HTR-8/SVneo (cell line): ENCODE results near the gene RPS19.
"Not testable (repeated sequence)": the region's sequence is repeated elsewhere in the genome, so short reads cannot be mapped to it uniquely, and the experiment has no call there.

Source experiments
- DNase-seq: peaks from one replicate; pipeline ENCODE4 v3.0.0; 2011; ENCODE audit warnings: low spot score, mixed read lengths; ENCODE audit not compliant: insufficient read length
- FAIRE-seq: peaks from 2 replicates; lab custom pipeline; 2011; peaks lifted over from hg19 to GRCh38; lab: Jason Lieb, UNC

Gene RPS19

DNA sequence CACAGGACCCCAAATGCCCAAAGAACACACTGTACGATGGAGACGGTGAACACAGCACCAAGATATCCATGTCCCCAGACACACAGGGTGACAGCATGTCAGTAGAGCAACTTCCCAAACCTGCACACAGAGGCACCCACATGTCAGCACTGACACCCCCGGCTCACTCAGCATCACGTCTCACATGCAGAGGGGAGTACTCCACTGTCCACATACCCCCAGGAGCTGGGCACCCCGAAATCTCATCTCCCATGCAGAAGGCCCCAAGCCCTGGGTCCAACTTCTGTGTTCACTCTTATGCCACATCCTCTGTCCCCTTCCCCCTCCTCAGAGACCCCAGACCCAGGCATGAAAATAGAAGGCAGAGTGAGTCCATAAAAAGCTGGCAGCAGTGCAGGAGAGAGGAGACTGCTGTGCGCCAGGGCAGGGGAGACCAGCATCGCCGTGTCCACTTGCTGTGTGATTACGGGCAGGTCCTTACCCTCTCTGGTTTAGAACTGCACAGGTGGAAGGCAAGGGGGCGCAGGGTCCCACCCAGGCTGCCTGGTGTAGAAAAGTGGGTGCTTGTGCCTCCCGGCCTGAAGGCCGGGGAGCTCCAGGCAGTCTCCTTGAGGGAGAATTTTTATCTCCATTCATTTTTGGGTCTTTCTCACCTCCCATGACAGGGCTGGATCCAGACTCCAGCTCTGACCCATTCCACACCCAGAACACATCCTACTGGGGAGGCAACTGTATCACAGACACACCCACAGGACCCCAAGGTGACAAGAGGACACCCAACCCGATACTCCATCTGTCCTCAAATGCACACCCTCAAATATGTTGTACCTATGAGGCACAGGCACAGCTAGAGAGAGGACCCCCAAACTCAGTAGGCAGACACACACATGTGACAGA lies 51.2 kb downstream of the RPS19 start:
- no peak for FAIRE-seq
- DNase-seq: no peak

DNA sequence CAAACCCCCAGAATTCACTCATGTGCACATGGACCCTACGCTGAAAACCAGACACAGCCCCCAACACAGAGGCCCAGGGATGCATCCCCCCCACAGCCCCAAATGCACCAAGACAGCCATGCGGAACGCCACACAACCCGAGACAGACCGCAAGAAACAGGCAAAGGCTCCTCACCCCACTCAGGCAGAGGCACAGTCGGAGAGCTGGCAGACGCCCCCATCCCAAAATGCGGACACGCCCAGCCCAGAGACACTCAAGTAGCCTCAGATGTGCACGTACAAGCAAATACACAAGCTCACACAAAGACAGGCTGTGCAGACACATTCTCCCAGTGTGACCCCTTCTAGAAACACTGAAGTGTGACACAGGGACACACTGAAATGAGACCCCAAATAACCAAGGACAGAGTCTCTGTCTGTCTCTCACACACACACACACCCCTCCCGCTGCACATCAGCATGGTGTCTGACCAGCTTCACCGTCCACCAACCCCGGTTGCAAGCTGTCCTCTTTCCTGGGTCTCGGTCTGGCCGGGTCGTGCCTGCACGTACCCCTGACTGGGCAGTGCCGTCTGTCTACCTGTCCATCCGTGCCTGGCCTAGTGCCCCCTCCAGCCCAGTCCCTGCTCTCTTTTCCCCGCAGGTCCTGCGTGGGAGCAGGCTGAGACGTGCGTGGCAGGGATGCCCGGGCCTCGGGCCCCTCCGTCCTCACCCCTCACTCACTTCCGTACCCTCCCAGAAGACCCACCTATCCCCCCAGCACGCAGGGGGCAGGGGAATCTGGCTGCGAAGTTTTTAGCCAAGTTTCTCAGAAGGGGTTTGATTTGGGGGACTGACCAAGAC lies 52.1 kb downstream of the RPS19 start:
- no peak for DNase-seq
- no peak for FAIRE-seq

DNA sequence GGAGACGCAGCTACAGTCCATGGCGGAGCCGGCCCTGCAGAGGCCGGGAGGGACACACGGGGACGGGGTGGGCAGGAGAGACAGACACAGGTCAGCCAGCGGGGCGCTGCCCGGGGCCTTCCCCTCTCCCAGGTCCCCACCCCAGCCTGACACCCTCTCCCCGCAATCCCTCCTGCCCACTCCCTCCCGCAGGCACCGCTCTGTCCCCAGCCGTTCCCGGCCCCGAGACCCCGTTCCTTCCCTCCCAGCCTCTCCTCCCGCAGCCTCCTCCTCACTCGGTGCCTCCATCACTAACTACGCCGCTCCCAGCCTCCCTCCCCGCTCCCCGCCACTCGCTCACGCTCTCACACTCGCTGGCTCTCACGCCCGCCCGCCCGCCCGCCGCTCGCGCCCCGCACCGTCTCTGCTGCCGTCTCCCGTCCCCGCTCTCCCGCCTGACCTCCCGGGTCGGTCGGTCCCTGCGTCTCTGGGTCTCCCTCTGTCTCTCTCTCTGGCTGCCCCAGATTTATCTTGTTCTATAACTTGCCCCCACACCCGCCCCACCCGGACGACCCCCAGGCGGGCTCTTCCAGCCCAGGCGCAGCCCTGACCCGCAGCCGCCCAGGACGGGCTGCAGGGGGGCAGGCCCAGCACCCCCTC lies 53.0 kb downstream of the RPS19 start:
- DNase-seq (no peak), FAIRE-seq (no peak)

DNA sequence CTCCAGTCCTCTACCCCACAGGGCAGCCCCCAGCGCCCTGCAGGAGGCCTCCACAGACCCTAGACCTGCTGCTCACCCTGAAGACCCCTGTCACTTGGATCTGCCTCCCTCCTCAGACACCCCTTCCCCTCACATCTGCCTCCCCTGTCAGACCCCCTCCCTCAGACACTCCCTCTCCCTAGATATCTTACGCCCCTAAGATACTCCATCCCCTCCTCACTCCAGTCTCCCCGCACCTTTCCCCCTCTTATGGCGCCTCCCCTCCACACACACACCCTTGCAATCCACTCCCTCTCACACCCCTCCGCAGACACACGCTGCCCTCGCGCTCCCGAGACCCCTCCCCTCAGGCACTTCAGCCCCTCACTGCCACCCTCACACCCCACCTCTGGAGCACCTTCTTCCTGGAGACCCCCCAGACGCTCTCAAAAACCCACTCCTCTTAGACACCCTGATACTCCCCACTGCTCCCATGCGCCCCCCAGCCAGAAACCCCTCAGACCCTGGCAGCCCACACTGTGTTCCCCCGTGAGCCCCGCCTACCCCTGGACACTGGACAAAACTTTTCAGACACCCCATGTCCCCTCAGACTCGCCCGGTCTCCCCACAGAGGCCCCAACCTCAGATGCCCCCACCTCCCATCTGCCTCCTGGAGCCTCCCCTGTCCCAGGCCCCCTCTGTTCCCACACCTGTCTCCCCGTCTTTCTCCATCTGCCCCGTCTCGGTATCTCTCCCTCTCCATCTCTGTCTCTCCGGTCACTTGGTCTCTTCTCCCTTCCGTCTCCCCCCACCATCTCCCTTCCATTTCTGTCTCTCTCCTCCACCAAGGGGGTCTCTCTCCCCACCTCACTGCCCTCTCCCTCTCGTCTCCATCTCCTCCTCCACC lies 53.7 kb downstream of the RPS19 start:
- no peak for DNase-seq

DNA sequence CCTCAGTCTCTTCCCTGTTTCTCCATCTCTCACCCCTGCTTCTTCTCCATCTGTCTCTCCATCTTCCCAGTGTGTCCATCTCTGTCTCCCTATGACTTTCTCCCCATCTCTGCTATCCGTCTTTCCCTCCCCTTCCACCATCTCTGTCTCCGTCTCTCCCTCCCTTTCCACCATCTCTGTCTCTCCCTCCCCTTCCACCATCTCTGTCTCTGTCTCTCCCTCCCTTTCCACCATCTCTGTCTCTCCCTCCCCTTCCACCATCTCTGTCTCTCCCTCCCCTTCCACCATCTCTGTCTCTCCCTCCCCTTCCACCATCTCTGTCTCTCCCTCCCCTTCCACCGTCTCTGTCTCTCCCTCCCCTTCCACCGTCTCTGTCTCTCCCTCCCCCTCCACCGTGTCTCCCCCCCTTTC lies 54.4 kb downstream of the RPS19 start:
- not testable (repeated sequence) for FAIRE-seq, DNase-seq

More for the DNA sequence above, 53.7 kb downstream of the RPS19 start:
- FAIRE-seq: no peak

DNA sequence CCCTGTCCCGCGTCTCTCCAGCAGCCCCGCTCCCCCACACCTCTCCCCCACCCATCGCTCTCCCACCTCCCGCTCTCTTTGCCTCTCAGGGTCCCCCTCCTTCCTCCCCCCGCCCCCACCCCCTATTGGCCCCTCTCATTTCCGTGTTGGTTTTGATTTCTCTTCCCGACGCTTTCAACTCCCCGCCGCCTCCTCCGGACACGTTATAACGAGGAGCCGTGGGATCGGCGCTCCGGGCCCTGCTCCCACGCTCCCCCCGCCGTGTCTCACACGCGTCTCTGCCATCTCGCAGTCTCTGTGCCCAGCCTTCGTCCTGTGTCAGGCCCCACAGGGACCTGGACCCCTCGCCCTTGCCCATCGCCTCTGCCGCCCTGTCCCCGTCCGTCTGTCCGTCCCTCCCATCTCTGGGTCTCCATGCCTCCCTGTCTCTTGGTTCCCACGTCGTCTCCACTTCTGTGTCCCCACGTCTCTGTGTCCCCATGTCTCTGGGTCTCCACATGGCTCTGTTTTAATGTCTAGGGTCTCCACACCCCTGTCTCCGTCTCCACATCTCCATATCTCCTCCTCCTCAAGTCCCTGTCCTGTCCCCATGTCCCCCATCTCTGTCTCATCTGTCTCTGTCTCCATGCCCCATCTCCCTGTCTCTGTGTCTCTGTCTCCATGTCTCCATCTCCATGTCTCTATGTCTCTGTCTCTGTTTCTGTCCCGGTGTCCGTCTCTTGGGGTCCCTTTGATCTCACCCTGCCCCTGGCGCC lies 55.1 kb downstream of the RPS19 start:
- no peak for DNase-seq
- no peak for FAIRE-seq

DNA sequence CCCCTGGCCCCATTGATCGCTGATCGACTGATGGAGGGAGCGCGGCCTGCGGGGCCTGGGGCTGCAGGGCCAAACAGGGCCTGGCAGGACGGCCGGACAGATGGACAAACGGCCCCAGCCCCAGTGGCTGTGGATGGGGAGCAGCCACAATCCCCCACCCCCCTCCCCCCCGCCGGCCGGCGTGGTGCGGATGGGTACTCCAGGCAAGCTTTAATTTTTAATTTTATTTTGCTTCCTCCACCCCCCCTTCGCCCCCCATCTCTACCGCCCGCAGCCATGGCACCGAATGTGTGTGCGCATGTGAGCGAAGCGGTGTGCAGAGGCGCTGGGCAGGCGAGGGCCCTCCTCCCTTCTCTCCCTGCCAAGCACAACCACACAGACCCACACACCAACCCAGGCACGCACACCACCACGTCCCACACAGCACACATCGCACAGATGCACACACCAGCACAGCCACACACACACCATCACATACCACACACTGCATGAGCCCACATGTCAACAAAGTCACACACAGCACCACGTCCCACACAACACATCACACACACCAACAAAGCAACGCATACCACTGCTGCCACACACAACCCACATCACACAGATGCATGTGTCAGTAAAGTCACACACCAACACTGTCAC lies 55.8 kb downstream of the RPS19 start:
- no peak for DNase-seq
- FAIRE-seq: peak; percentile 85

DNA sequence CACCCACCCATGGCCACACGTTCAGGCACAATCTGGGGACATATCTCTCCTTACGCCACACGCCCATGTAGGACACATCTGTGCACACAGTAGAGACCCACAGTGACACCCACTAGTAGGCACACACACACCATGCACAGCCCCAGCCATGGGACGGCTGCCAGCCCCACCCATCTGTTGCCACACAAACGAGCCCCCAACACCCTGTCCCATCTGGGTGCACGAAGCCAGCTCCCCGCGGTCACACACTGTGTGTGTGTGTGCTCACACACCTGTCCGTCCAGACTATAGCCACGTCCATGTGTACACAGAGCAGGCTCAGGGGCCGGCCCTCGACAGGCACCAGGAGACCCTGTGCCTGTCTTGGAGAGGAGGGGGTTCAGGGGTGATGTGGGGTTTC lies 57.6 kb downstream of the RPS19 start:
- FAIRE-seq (peak; percentile 38), DNase-seq (no peak)

DNA sequence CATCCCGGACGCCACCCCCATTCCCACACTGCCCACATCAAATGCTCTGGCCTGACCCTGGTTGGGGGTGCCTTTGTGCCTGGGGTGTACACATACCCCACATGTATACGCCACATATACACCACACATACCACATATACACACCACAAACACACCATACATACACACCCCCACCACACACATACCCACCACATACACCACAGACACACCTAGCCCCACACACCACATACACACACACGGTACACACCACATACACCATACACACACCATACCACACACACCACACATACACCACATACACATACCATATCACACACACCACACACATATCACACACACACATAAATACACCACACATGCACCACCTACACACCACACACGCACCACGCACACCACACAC lies 58.0 kb downstream of the RPS19 start:
- DNase-seq (no peak), FAIRE-seq (no peak)

DNA sequence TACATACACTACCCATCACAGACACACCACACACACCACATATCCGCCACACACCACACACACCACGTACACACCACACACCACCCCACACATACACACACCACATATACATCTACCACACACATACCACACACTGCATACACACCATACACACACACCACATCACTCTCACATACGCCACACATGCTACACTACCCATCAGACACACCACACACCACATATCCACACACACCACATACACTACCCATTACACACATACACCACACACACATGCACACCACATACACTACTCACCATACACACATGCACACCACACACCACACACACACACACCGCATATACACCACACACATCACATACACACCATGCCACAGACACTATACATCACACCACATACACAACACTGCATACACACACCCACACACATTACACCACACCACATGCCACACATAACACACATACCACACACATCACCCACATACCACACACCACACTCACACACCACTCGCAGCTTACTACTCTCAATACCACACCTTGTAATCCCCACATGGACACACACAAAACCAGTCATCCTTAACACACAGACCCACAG lies 58.7 kb downstream of the RPS19 start:
- FAIRE-seq: no peak

DNA sequence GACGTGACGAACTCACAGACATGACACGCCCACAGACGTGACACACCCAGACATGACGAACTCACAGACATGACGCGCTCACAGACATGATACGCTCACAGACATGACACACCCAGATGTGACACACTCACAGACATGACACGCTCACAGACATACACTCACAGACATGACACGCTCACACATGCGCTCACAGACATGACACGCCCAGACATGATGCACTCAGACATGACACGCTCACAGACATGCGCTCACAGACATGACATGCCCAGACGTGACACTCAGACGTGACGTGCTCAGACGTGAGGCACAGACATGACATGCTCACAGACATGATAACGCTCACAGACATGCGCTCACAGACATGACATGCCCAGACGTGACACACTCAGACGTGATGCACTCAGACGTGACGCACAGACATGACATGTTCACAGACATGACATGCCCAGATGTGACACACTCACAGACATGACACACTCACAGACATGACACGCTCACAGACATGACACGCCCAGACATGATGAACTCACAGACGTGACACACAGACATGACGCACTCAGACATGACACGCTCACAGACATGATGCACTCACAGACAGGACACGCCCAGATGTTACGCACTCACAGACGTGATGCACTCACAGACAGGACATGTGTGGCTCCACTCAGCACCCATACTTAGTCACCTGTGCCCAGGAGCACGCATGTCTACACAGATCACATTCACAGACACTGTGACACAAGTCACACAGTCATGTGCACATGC lies 60.1 kb downstream of the RPS19 start:
- FAIRE-seq: peak; percentile 97
- DNase-seq: no peak

More for the DNA sequence above, 58.7 kb downstream of the RPS19 start:
- no peak for DNase-seq

DNA sequence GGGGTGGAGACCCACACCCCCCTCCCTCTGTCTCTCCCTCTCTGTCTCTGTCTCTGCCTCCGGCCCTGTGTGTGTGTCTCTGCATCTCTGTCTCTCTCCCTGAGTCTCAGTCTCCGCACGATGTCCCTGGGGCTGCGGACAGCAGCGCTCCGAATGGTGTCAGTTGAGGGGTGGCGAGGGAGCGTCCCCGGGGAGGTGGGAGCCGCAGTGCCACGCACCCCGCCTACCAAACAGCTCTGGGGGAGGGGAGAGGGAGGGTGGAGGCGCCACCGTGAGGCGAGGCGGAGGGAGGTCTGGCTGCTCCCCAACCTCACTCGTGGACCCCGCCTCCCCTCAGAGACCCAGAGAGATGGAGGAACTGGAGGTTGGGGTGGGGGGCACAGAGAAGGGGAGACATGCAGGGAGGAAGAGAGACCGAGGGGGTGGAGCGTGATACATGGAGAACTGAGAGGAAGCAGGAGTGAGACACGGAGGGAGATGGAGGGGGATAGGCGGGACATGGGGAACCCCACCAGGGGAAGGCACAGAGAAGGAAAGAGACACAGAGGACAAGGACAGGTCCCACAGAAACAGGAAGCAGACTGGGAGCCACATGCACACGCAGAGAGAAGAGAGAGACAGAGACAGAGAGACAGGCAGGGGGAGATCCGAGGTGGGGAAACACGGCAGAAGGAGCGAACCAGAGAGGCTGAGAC lies 61.0 kb downstream of the RPS19 start:
- no peak for FAIRE-seq

DNA sequence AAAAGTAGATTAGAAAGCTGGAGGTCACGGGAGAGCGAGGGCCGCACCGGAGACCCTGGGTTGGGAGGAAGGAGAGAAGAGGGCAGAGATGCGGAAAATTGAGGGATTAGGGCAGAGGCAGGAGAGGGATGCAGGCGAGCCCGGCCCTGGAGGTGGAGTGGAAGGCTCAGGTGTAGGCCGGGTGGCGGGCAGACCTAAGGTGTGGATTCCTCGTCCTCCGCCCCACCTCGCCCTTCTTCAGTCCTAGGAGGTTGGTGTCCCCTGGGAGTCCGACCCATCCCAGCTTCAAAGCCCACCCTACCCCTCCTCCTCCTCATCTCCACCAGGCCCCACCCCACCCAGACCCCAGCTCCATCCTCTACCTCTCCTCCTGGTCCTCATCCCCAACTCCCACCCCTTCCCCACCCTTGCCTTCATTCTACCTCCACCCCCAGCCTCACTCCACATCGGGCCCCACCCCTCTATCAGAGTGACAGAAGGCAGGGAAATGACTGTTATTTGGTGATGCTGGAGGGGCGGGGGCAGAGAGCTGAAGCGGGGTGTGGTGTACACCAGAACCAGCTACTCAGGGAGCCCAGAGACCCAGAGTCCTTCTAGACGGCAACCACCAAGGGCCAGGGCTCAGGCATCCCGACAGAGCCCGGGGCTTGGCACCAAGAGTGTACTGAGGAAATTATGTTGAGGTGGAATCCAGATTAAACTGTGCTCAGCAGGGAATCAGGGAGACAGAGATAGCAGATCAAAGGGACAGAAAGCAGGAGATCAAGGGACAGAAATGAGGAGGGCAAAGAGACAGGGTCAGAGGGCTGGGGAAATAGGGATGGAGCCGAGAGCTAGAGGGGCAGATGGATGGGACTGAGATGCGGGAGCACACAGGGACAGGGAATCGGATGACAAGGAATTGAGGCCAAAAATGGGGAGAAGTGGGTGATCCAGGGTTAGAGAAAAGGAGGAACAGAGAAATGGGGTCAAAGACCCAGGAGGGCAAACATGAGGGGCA lies 61.8 kb downstream of the RPS19 start:
- DNase-seq: no peak
- no peak for FAIRE-seq

More for the DNA sequence above, 61.0 kb downstream of the RPS19 start:
- DNase-seq: no peak
